Hepatocyte (in vitro differentiated cells): ENCODE measurements around the gene DGKI.

Experiments used
- EZH2 ChIP-seq: fragments of 200-600 bp; sonication (generic); IDR thresholded peaks from 2 replicates; pipeline ENCODE4 v1.6.1; 2016; ENCODE audit warnings: antibody characterized with exemption, mild to moderate bottlenecking, borderline replicate concordance
- TF ChIP-seq, protein P1 (sequence below): fragments of 200-600 bp; sonication (generic); IDR thresholded peaks from 2 replicates; pipeline ENCODE4 v1.5.1; 2016; ENCODE audit warnings: antibody characterized with exemption, mild to moderate bottlenecking; ENCODE audit not compliant: poor library complexity

DNA sequence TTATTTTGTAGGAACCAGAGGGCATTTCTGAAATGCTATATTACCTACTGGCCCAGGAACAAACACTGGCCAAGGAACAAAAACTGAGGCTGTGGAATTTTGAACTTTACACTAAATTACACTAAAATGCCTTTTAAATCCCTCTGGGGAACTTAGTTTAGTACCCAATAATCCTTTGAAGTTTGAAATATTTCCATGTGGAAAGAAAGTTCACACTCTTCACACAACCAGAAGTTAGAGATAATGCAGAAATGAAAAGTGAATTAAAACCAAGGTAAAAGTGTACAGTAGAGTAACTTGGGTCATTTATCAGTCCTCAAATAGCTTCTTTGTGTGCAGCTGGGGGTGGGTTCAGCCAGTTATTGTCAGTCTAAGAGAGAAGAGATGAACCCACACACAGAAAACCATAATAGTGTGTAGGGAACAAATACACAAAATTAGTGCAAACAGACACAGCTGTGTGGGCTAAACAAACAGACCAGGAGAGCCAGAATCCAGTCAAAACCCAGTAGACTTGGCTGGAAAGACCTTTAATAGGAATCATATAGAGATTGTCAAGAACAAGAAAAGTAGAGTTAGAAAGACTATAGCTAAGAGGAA is 46.5 kb upstream of the DGKI start:
- no peak for TF ChIP-seq EZH2
- TF ChIP-seq, protein P1, sequence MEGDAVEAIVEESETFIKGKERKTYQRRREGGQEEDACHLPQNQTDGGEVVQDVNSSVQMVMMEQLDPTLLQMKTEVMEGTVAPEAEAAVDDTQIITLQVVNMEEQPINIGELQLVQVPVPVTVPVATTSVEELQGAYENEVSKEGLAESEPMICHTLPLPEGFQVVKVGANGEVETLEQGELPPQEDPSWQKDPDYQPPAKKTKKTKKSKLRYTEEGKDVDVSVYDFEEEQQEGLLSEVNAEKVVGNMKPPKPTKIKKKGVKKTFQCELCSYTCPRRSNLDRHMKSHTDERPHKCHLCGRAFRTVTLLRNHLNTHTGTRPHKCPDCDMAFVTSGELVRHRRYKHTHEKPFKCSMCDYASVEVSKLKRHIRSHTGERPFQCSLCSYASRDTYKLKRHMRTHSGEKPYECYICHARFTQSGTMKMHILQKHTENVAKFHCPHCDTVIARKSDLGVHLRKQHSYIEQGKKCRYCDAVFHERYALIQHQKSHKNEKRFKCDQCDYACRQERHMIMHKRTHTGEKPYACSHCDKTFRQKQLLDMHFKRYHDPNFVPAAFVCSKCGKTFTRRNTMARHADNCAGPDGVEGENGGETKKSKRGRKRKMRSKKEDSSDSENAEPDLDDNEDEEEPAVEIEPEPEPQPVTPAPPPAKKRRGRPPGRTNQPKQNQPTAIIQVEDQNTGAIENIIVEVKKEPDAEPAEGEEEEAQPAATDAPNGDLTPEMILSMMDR, result no peak
